Measurements from ENCODE around the gene CELF3. TPM values are rescaled to one million over a fixed set of nuclear protein-coding genes. Genes with fewer than 3 reads are reported as not detected.
A peak's percentile ranks its signal among the peaks of the same experiment; 100 is the strongest.

CELF3 gene
- total RNA-seq, 1 experiment from 2014 or later = 0.07 TPM

DNA sequence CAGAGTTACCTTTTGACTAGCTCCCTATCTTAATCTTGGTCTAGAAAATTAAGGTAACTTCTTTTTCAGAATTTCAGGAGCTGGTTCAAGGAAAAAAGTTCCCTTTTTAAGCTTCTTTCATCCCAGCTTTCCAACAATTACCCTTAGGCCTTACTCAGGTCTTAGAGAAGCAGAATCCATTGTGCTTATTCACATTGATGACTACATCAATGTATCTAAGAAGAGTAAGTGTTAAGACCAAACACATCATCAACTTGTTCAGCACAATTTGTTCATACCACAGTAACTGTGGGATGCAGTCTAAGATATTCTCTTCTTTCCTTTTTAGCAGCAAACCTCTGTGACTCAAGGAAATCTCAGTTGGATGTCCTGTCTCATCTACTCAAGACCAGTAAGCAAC, 42.6 kb upstream of the CELF3 start:
- ChIA-PET CTCF (no interaction called here), POLR2A (ENCODE audit: unreplicated experiment) (interaction anchor here (0.7 kb wide), 1 partner anchor 568 kb away, joined by 4 read pairs; no protein-coding TSS in a partner anchor)
- Histone ChIP-seq H4K20me1 (ENCODE audit: low read length) (no peaks in the 10 kb centered on the region), H3K4me2 (ENCODE audit: low read length) (no peak overlapping the region), H3K9ac (ENCODE audit: low read length) (no peak overlapping the region), H3K9me3 (ENCODE audit: low read length) (no peaks in the 10 kb centered on the region), H3K9me2 (replicated peaks; ENCODE audit: low read length) (no peaks in the 10 kb centered on the region), H3K27me3 (ENCODE audit: low read length) (no peaks in the 10 kb centered on the region), H3K4me3 (ENCODE audit: low read length) (no peak overlapping the region), H3K4me1 (ENCODE audit: insufficient read depth, low read length) (peaks cover 26% of the 10 kb centered on the region), H3K27ac (ENCODE audit: low read length) (no peak overlapping the region), H3F3A (ENCODE audit: low read length, unreplicated experiment) (no peaks in the 10 kb centered on the region), H3K79me2 (ENCODE audit: low read length) (peaks cover 24% of the 10 kb centered on the region), H3K36me3 (ENCODE audit: low read depth, low read length) (peaks cover 33% of the 10 kb centered on the region), H2AFZ (ENCODE audit: low read length) (no peak overlapping the region)
- BruUV-seq (replicated peaks) = no TSS peak
- no peak for TF ChIP-seq EZH2 (IDR thresholded peaks at IDR 0.05; ENCODE audit: low read length, unreplicated experiment)
- TF ChIP-seq EZH2phosphoT487 (IDR thresholded peaks at IDR 0.05; ENCODE audit: borderline replicate concordance, low read length) = no peak
- TF ChIP-seq, protein P1, sequence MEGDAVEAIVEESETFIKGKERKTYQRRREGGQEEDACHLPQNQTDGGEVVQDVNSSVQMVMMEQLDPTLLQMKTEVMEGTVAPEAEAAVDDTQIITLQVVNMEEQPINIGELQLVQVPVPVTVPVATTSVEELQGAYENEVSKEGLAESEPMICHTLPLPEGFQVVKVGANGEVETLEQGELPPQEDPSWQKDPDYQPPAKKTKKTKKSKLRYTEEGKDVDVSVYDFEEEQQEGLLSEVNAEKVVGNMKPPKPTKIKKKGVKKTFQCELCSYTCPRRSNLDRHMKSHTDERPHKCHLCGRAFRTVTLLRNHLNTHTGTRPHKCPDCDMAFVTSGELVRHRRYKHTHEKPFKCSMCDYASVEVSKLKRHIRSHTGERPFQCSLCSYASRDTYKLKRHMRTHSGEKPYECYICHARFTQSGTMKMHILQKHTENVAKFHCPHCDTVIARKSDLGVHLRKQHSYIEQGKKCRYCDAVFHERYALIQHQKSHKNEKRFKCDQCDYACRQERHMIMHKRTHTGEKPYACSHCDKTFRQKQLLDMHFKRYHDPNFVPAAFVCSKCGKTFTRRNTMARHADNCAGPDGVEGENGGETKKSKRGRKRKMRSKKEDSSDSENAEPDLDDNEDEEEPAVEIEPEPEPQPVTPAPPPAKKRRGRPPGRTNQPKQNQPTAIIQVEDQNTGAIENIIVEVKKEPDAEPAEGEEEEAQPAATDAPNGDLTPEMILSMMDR (conservative IDR thresholded peaks at IDR 0.05; ENCODE audit: low read depth, low read length) = no peak
- intact Hi-C loops (cut with micrococcal nuclease) = no loop called here
- DNase-seq (no peak), ATAC-seq (no peak)

DNA sequence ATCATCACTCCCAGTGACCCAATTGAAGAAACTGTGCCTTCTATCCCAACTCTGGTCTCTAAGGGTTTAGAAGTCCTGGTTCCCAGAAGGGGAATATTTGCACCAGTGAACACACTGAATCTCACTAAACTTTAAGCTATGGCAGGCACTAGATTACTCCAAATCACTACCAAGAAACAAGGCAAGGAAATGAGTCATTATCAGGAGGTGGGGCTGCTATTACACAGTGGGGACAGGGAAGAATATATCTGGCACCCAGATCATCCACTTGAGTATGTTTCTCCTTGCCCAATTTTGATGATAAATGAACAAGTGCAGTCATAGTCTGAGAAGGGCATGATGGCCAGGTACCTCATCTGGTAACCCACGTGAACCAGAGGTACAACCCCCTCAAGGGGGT, 39.7 kb upstream of the CELF3 start:
- no peaks in the 10 kb centered on the region for H3K27me3 ChIP-seq (ENCODE audit: low read length)
- DNase-seq = peak; percentile 43
- no peak overlapping the region for H3K9ac ChIP-seq (ENCODE audit: low read length)
- no peaks in the 10 kb centered on the region for H3F3A ChIP-seq (ENCODE audit: low read length, unreplicated experiment)
- no peak overlapping the region for H2AFZ ChIP-seq (ENCODE audit: low read length)
- peaks cover 25% of the 10 kb centered on the region for H3K36me3 ChIP-seq (ENCODE audit: low read depth, low read length)
- no TSS peak for BruUV-seq (replicated peaks)
- no peak for TF ChIP-seq EZH2phosphoT487 (IDR thresholded peaks at IDR 0.05; ENCODE audit: borderline replicate concordance, low read length)
- no peak for TF ChIP-seq EZH2 (IDR thresholded peaks at IDR 0.05; ENCODE audit: low read length, unreplicated experiment)
- TF ChIP-seq, protein P1 (conservative IDR thresholded peaks at IDR 0.05; ENCODE audit: low read depth, low read length) = no peak
- peak; percentile 95 for ATAC-seq
- no peaks in the 10 kb centered on the region for H3K79me2 ChIP-seq (ENCODE audit: low read length)
- ChIA-PET CTCF (interaction anchor here (0.6 kb wide), 1 partner anchor 80 kb away, joined by 4 read pairs; no protein-coding TSS in a partner anchor), POLR2A (ENCODE audit: unreplicated experiment) (no interaction called here)
- no peaks in the 10 kb centered on the region for H3K9me2 ChIP-seq (replicated peaks; ENCODE audit: low read length)
- H4K20me1 ChIP-seq (ENCODE audit: low read length) = no peaks in the 10 kb centered on the region
- peaks cover 9% of the 10 kb centered on the region; the same call in 1 of the 2 replicates for H3K4me1 ChIP-seq (ENCODE audit: insufficient read depth, low read length)
- H3K9me3 ChIP-seq (ENCODE audit: low read length) = no peaks in the 10 kb centered on the region
- no peak overlapping the region for H3K4me2 ChIP-seq (ENCODE audit: low read length)
- no peak overlapping the region for H3K4me3 ChIP-seq (ENCODE audit: low read length)
- H3K27ac ChIP-seq (ENCODE audit: low read length) = no peak overlapping the region
- intact Hi-C loops (cut with micrococcal nuclease) = no loop called here

DNA sequence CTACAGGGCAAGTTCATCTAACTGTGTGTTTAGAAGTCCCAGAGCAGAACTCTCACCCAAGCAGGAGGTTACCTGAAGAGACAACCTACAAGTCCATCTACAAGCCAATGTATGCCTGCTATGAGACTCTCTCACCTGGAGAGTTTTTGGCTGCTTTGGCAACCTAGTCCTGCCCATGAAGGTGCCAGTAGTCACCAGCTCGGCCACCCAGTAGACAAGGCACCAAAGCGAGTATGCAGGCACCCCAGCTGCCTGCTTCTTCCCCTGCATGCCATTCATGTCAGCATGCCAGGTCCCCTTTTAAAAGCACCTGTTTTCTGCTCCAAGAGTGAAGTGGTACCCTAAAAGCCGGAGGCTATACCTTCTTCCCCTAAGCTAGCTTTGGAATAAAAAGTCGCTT, 24.9 kb upstream of the CELF3 start:
- Histone ChIP-seq H3K4me1 (ENCODE audit: insufficient read depth, low read length) (peaks cover 9% of the 10 kb centered on the region), H3K4me3 (ENCODE audit: low read length) (no peak overlapping the region), H3K27ac (ENCODE audit: low read length) (no peak overlapping the region), H3F3A (ENCODE audit: low read length, unreplicated experiment) (no peaks in the 10 kb centered on the region), H3K4me2 (ENCODE audit: low read length) (no peak overlapping the region), H4K20me1 (ENCODE audit: low read length) (no peaks in the 10 kb centered on the region), H3K9ac (ENCODE audit: low read length) (no peak overlapping the region), H3K9me3 (ENCODE audit: low read length) (peaks cover 11% of the 10 kb centered on the region; the same call in 1 of the 2 replicates), H3K79me2 (ENCODE audit: low read length) (no peaks in the 10 kb centered on the region), H2AFZ (ENCODE audit: low read length) (no peak overlapping the region), H3K27me3 (ENCODE audit: low read length) (no peaks in the 10 kb centered on the region), H3K36me3 (ENCODE audit: low read depth, low read length) (no peaks in the 10 kb centered on the region), H3K9me2 (replicated peaks; ENCODE audit: low read length) (no peaks in the 10 kb centered on the region)
- no peak for ATAC-seq
- intact Hi-C loops (cut with micrococcal nuclease) = no loop called here
- no TSS peak for BruUV-seq (replicated peaks)
- no peak for DNase-seq
- CTCF ChIA-PET = no interaction called here
- TF ChIP-seq EZH2 (IDR thresholded peaks at IDR 0.05; ENCODE audit: low read length, unreplicated experiment) = no peak
- TF ChIP-seq, protein P1 (conservative IDR thresholded peaks at IDR 0.05; ENCODE audit: low read depth, low read length) = no peak
- no peak for TF ChIP-seq EZH2phosphoT487 (IDR thresholded peaks at IDR 0.05; ENCODE audit: borderline replicate concordance, low read length)
- POLR2A ChIA-PET (ENCODE audit: unreplicated experiment) = no interaction called here

Data from PC-3 (cell line).